Neural crest cell (in vitro differentiated cells): Measurements from ENCODE around the gene CEND1. TPM values are rescaled to one million over a fixed set of nuclear protein-coding genes. Genes with fewer than 3 reads are reported as not detected.

ENCODE experiments used
- DNase-seq: peaks from one replicate; pipeline ENCODE4 v3.0.0; 2021; ENCODE audit warnings: low read depth, mixed read lengths, low spot score
- H3K27ac Mint-ChIP-seq: one replicate; pipeline ENCODE4 v1.8.0; 2021; ENCODE audit warnings: mild to moderate bottlenecking, mixed read lengths; ENCODE audit not compliant: unreplicated experiment
- H3K27me3 Mint-ChIP-seq: 2 replicates; pipeline ENCODE4 v1.8.0; 2021; ENCODE audit warnings: low read depth, mild to moderate bottlenecking, mixed read lengths
- H3K36me3 Mint-ChIP-seq: 2 replicates; pipeline ENCODE4 v1.8.0; 2021; ENCODE audit warnings: low read depth, mild to moderate bottlenecking, mixed read lengths
- H3K4me1 Mint-ChIP-seq: 2 replicates; pipeline ENCODE4 v1.8.0; 2021; ENCODE audit warnings: mixed read lengths
- H3K4me3 Mint-ChIP-seq: one replicate; pipeline ENCODE4 v1.8.0; 2021; ENCODE audit warnings: mild to moderate bottlenecking, mixed read lengths
- H3K9me3 Mint-ChIP-seq: 2 replicates; pipeline ENCODE4 v1.8.0; 2021; ENCODE audit warnings: mixed read lengths
- CTCF ChIP-seq: fragments of 200-600 bp; sonication (generic); conservative IDR thresholded peaks from 2 replicates; pipeline ENCODE4 v1.5.0; 2021; ENCODE audit warnings: antibody characterized with exemption, mild to moderate bottlenecking
- total RNA-seq: library from RNA; stranded (reverse); gene quantifications from 2 replicates; pipeline ENCODE4 v1.2.1, GENCODE V29; 2021

Gene CEND1
- total RNA-seq, 1 donor from 2014 or later = 1.2 TPM

- peaks cover 5% of the 10 kb centered on the region for H3K36me3 Mint-ChIP-seq
- no peak for DNase-seq
- H3K27me3 Mint-ChIP-seq = no peaks in the 10 kb centered on the region
- no peaks in the 10 kb centered on the region for H3K9me3 Mint-ChIP-seq
- TF ChIP-seq CTCF = no peak
- peaks cover 27% of the 10 kb centered on the region for H3K4me1 Mint-ChIP-seq
- H3K27ac Mint-ChIP-seq = no peak overlapping the region
- H3K4me3 Mint-ChIP-seq = peak overlapping the region; percentile 89
These were observed 22.5 kb upstream of the CEND1 start for GRCh38 chr11:812390-812789.

GRCh38 chr11:811446-812245 is 21.8 kb upstream of the CEND1 start:
- H3K4me1 Mint-ChIP-seq = peaks cover 27% of the 10 kb centered on the region
- no peak overlapping the region for H3K27ac Mint-ChIP-seq
- peak overlapping the region; percentile 89 for H3K4me3 Mint-ChIP-seq
- H3K27me3 Mint-ChIP-seq = no peaks in the 10 kb centered on the region
- DNase-seq = no peak
- peaks cover 5% of the 10 kb centered on the region for H3K36me3 Mint-ChIP-seq
- no peak for TF ChIP-seq CTCF
- H3K9me3 Mint-ChIP-seq = no peaks in the 10 kb centered on the region

GRCh38 chr11:810040-810567 is 20.2 kb upstream of the CEND1 start:
- Mint-ChIP-seq H3K36me3 (peaks cover 5% of the 10 kb centered on the region), H3K9me3 (no peaks in the 10 kb centered on the region), H3K4me3 (peak overlapping the region; percentile 97), H3K27me3 (no peaks in the 10 kb centered on the region), H3K4me1 (peaks cover 27% of the 10 kb centered on the region), H3K27ac (peak overlapping the region; percentile 57)
- TF ChIP-seq CTCF = peak; percentile 19
- no peak for DNase-seq

GRCh38 chr11:809287-810039 is 19.6 kb upstream of the CEND1 start, which contains the start of gene RPLP2:
TSS of gene RPLP2 (plus strand) at chr11:809967. CDS start at chr11:810235, 268 bp downstream.
- Mint-ChIP-seq H3K27ac (peak within 1 kb of the TSS; percentile 99), H3K27me3 (no peaks in the 10 kb centered on the region), H3K4me3 (peak within 1 kb of the TSS; percentile 97), H3K4me1 (peaks cover 27% of the 10 kb centered on the region), H3K36me3 (peaks cover 5% of the 10 kb centered on the region), H3K9me3 (no peaks in the 10 kb centered on the region)
- peak; percentile 93 for DNase-seq
- no peak for TF ChIP-seq CTCF

- Mint-ChIP-seq H3K4me1 (peaks cover 27% of the 10 kb centered on the region), H3K9me3 (no peaks in the 10 kb centered on the region), H3K36me3 (peaks cover 2% of the 10 kb centered on the region), H3K27ac (peak overlapping the region; percentile 98), H3K4me3 (peak overlapping the region; percentile 97), H3K27me3 (no peaks in the 10 kb centered on the region)
- TF ChIP-seq CTCF = no peak
- no peak for DNase-seq
These were observed 18.8 kb upstream of the CEND1 start for GRCh38 chr11:808427-809286.
